Body of pancreas (tissue), 4 donors: ENCODE measurements around the gene FNBP1L. TPM values are rescaled to one million over a fixed set of nuclear protein-coding genes. Genes with fewer than 3 reads are reported as not detected.

Source experiments
- ATAC-seq: fragments of 150-250 bp; one replicate; pipeline ENCODE4 v1.9.1; 2016
- DNase-seq, 4 donors: peaks; one replicate each; pipeline ENCODE4 v3.0.0-alpha.2; 2019
- H3K27ac ChIP-seq, 4 donors: fragments of 200-600 bp; sonication (generic); 1 replicate in 3 of 4; 2 replicates in 1 of 4; pipeline versions ENCODE4 v1.5.1 to v1.6.1; 2016 to 2019; ENCODE audit warnings: mild to moderate bottlenecking in 1 of 4, mixed read lengths in 1 of 4, moderate library complexity in 1 of 4
- H3K27me3 ChIP-seq, 2 donors: fragments of 200-600 bp; sonication (generic); one replicate each; pipeline ENCODE4 v1.6.0; 2016; ENCODE audit warnings: mild to moderate bottlenecking in 1 of 2
- H3K36me3 ChIP-seq, 2 donors: fragments of 200-600 bp; sonication (generic); replicated peaks in 1 of 2; 2 replicates each; pipeline ENCODE4 v1.5.1; 2016; ENCODE audit warnings: low read depth in 2 of 2; ENCODE audit not compliant: insufficient read depth in 1 of 2
- H3K4me1 ChIP-seq: fragments of 200-600 bp; sonication (generic); one replicate; pipeline ENCODE4 v1.6.0; 2016
- H3K4me3 ChIP-seq, 2 donors: fragments of 200-600 bp; sonication (generic); 1 replicate in 1 of 2; 2 replicates in 1 of 2; pipeline ENCODE4 v1.5.1; 2016 to 2019
- H3K9me3 ChIP-seq, 3 donors: fragments of 200-600 bp; sonication (generic); 1 replicate in 2 of 3; 2 replicates in 1 of 3; pipeline ENCODE4 v1.5.1; 2016
- CTCF ChIP-seq, 7 experiments: fragments of 450-650 bp in 4 of 7; fragments of 200-600 bp in 3 of 7; sonication (generic) in 3 of 7; IDR thresholded peaks; one replicate each; pipeline ENCODE4 v1.5.1; 2016 to 2019; ENCODE audit warnings: antibody characterized with exemption in 7 of 7
- POLR2A ChIP-seq, 3 donors: fragments of 450-650 bp; IDR thresholded peaks; one replicate each; pipeline ENCODE4 v1.6.1; 2016; ENCODE audit warnings: antibody characterized with exemption in 3 of 3, mild to moderate bottlenecking in 2 of 3
- WGBS, 2 donors: methylation state at CpG; one replicate each; pipeline ENCODE4 v1.1.5; 2017; 5-methylcytosine and 5-hydroxymethylcytosine counted together
- intact Hi-C: fragments of 100-400 bp; cut with DNase I; formaldehyde crosslinking; loops from one replicate; pipeline ENCODE4 v1.15.1; 2023
- total RNA-seq, 2 donors: library from RNA; depleted of rRNA; stranded (reverse); fragments of >200 nt; gene quantifications; one replicate each; pipeline ENCODE4 v1.1.0, GENCODE V29; 2016

The FNBP1L gene
- total RNA-seq, 2 donors from 2014 or later, result 23.1 to 32.9 TPM

GRCh38 chr1:93574511-93574910 is 126.6 kb downstream of the FNBP1L start:
- WGBS, 2 donors, result 88 to 96% methylated on average over 7 of the region's 7 CpGs
- peaks cover 23% of the 10 kb centered on the region for H3K4me1 ChIP-seq
- no peak for ATAC-seq
- peaks cover 0 to 2% of the 10 kb centered on the region in 2 donors for H3K36me3 ChIP-seq
- TF ChIP-seq CTCF (IDR thresholded peaks at IDR 0.05) (no peak), POLR2A (IDR thresholded peaks at IDR 0.05) (no peak)
- no peaks in the 10 kb centered on the region for H3K9me3 ChIP-seq
- no peak overlapping the region for H3K27ac ChIP-seq
- no peaks in the 10 kb centered on the region for H3K27me3 ChIP-seq
- DNase-seq, result no peak
- intact Hi-C loops, result no loop called here
- no peak overlapping the region for H3K4me3 ChIP-seq

- no peak for DNase-seq
- Histone ChIP-seq H3K4me3 (no peak overlapping the region), H3K9me3 (no peaks in the 10 kb centered on the region), H3K27me3 (no peaks in the 10 kb centered on the region), H3K27ac (no peak overlapping the region), H3K4me1 (peaks cover 28% of the 10 kb centered on the region), H3K36me3 (peaks cover 0 to 2% of the 10 kb centered on the region in 2 donors)
- TF ChIP-seq POLR2A (IDR thresholded peaks at IDR 0.05), result no peak
- TF ChIP-seq CTCF (IDR thresholded peaks at IDR 0.05), result no peak
- intact Hi-C loops, result no loop called here
- no peak for ATAC-seq
- WGBS, 2 donors, result 85 to 90% methylated on average over 6 of the region's 6 CpGs
Observed at GRCh38 chr1:93574991-93575390, 127.1 kb downstream of the FNBP1L start.

GRCh38 chr1:93575621-93576284 is 127.8 kb downstream of the FNBP1L start:
- TF ChIP-seq CTCF (IDR thresholded peaks at IDR 0.05), result no peak
- no peak for TF ChIP-seq POLR2A (IDR thresholded peaks at IDR 0.05)
- intact Hi-C loops, result no loop called here
- H3K36me3 ChIP-seq, result peaks cover 0 to 2% of the 10 kb centered on the region in 2 donors

GRCh38 chr1:93576346-93576745 is 128.4 kb downstream of the FNBP1L start:
- Histone ChIP-seq H3K27ac (no peak overlapping the region), H3K4me3 (no peak overlapping the region), H3K36me3 (peaks cover 0 to 2% of the 10 kb centered on the region in 2 donors), H3K4me1 (peaks cover 39% of the 10 kb centered on the region), H3K9me3 (no peaks in the 10 kb centered on the region), H3K27me3 (no peaks in the 10 kb centered on the region)
- TF ChIP-seq POLR2A (IDR thresholded peaks at IDR 0.05) (no peak), CTCF (IDR thresholded peaks at IDR 0.05) (no peak)
- no peak for DNase-seq
- ATAC-seq, result no peak
- 82 to 85% methylated on average over 9 of the region's 9 CpGs for WGBS, 2 donors
- intact Hi-C loops, result no loop called here

More at GRCh38 chr1:93575621-93576284, 127.8 kb downstream of the FNBP1L start:
- ATAC-seq (no peak), DNase-seq (peak in 1 of 4 donors; percentile 28)
- Histone ChIP-seq H3K4me1 (peaks cover 34% of the 10 kb centered on the region), H3K4me3 (no peak overlapping the region), H3K27ac (no peak overlapping the region), H3K9me3 (no peaks in the 10 kb centered on the region), H3K27me3 (no peaks in the 10 kb centered on the region)
- WGBS, 2 donors, result 91 to 96% methylated on average over 10 of the region's 10 CpGs

- no peak for ATAC-seq
- H3K4me1 ChIP-seq, result peaks cover 40% of the 10 kb centered on the region
- H3K36me3 ChIP-seq, result peaks cover 0 to 2% of the 10 kb centered on the region in 2 donors
- intact Hi-C loops, result no loop called here
- no peak for DNase-seq
- no peaks in the 10 kb centered on the region for H3K9me3 ChIP-seq
- WGBS, 2 donors, result 96 to 98% methylated on average over 2 of the region's 2 CpGs
- H3K4me3 ChIP-seq, result no peak overlapping the region
- TF ChIP-seq POLR2A (IDR thresholded peaks at IDR 0.05) (no peak), CTCF (IDR thresholded peaks at IDR 0.05) (no peak)
- no peaks in the 10 kb centered on the region for H3K27me3 ChIP-seq
- H3K27ac ChIP-seq, result no peak overlapping the region
Observed at GRCh38 chr1:93576746-93577145, 128.8 kb downstream of the FNBP1L start.
